Osteoblast (primary cell): ENCODE data around the gene HORMAD2. TPM values are rescaled to one million over a fixed set of nuclear protein-coding genes. Genes with fewer than 3 reads are reported as not detected.
A peak's percentile ranks its signal among the peaks of the same experiment; 100 is the strongest.
"Not testable (repeated sequence)": the region's sequence is repeated elsewhere in the genome, so short reads cannot be mapped to it uniquely, and the experiment has no call there.

Experiments
- DNase-seq: peaks from one replicate; pipeline ENCODE4 v3.0.0; 2011; ENCODE audit warnings: low spot score, mixed read lengths; ENCODE audit not compliant: insufficient read length; ENCODE audit errors: missing footprints
- H2AFZ ChIP-seq: 2 replicates; pipeline ENCODE4 v1.6.0; 2011; ENCODE audit warnings: mild to moderate bottlenecking, low read length
- H3K27ac ChIP-seq: 2 replicates; pipeline ENCODE4 v1.5.1; 2011; ENCODE audit warnings: mild to moderate bottlenecking, low read depth, low read length, moderate library complexity
- H3K27me3 ChIP-seq: 2 replicates; pipeline ENCODE4 v1.6.0; 2012; ENCODE audit warnings: mild to moderate bottlenecking, control low read depth, inconsistent platforms, low read length, moderate library complexity; ENCODE audit not compliant: insufficient read depth
- H3K36me3 ChIP-seq: 2 replicates; pipeline ENCODE4 v1.5.1; 2011; ENCODE audit warnings: mild to moderate bottlenecking, low read length, control low read depth, moderate library complexity; ENCODE audit not compliant: insufficient read depth
- H3K4me1 ChIP-seq: 2 replicates; pipeline ENCODE4 v1.5.1; 2011; ENCODE audit warnings: mild to moderate bottlenecking, low read length, control low read depth, moderate library complexity; ENCODE audit not compliant: insufficient read depth
- H3K4me2 ChIP-seq: 2 replicates; pipeline ENCODE4 v1.6.0; 2011; ENCODE audit warnings: mild to moderate bottlenecking, low read length; ENCODE audit not compliant: insufficient read depth
- H3K4me3 ChIP-seq: fragments of 200-600 bp; sonication (generic); 3 replicates; pipeline ENCODE4 v1.5.1; 2012; ENCODE audit warnings: mild to moderate bottlenecking, low read length, inconsistent platforms; ENCODE audit not compliant: insufficient read depth
- H3K79me2 ChIP-seq: 2 replicates; pipeline ENCODE4 v1.6.0; 2012; ENCODE audit warnings: mild to moderate bottlenecking, low read length, control low read depth, inconsistent platforms; ENCODE audit not compliant: insufficient read depth
- H3K9me3 ChIP-seq: 2 replicates; pipeline ENCODE4 v1.5.1; 2011; ENCODE audit warnings: low read depth, low read length, control low read depth
- H4K20me1 ChIP-seq: 2 replicates; pipeline ENCODE4 v1.6.0; 2012; ENCODE audit warnings: mild to moderate bottlenecking, low read length, control low read depth; ENCODE audit not compliant: insufficient read depth
- CTCF ChIP-seq: IDR thresholded peaks from 2 replicates; pipeline ENCODE4 v1.5.1; 2011; ENCODE audit warnings: mild to moderate bottlenecking, low read depth, low read length, moderate library complexity; ENCODE audit errors: extremely low read depth
- total RNA-seq: library from RNA; depleted of rRNA; stranded (reverse); fragments of >200 nt; gene quantifications from 2 replicates; pipeline ENCODE4 v1.2.3, GENCODE V29; 2012

HORMAD2 gene
- total RNA-seq, 1 donor = under 0.01 TPM

- H3K9me3 ChIP-seq = no peaks in the 10 kb centered on the region
- no peaks in the 10 kb centered on the region for H3K27me3 ChIP-seq
- no peak overlapping the region for H2AFZ ChIP-seq
- H3K79me2 ChIP-seq = no peaks in the 10 kb centered on the region
- H3K4me2 ChIP-seq = no peak overlapping the region
- no peak for DNase-seq
- TF ChIP-seq CTCF = no peak
- H3K4me1 ChIP-seq = peaks cover 59% of the 10 kb centered on the region
- no peaks in the 10 kb centered on the region for H3K36me3 ChIP-seq
- no peaks in the 10 kb centered on the region for H4K20me1 ChIP-seq
- H3K4me3 ChIP-seq = no peak overlapping the region
- peak overlapping the region; percentile 100 for H3K27ac ChIP-seq
Observed at GRCh38 chr22:30211124-30211820, 131.0 kb downstream of the HORMAD2 start.

- no peaks in the 10 kb centered on the region for H3K79me2 ChIP-seq
- no peak overlapping the region for H2AFZ ChIP-seq
- H3K9me3 ChIP-seq = no peaks in the 10 kb centered on the region
- no peaks in the 10 kb centered on the region for H3K36me3 ChIP-seq
- no peak overlapping the region for H3K4me3 ChIP-seq
- TF ChIP-seq CTCF = peak; percentile 25
- H3K27me3 ChIP-seq = no peaks in the 10 kb centered on the region
- H3K4me2 ChIP-seq = peak overlapping the region; percentile 33
- H4K20me1 ChIP-seq = no peaks in the 10 kb centered on the region
- peaks cover 51% of the 10 kb centered on the region for H3K4me1 ChIP-seq
- H3K27ac ChIP-seq = peak overlapping the region; percentile 100
- peak; percentile 93 for DNase-seq
Observed at GRCh38 chr22:30212363-30212995, 132.2 kb downstream of the HORMAD2 start.

GRCh38 chr22:30212996-30213441, 132.8 kb downstream of the HORMAD2 start:
- Histone ChIP-seq H3K36me3 (no peaks in the 10 kb centered on the region), H3K27ac (peak overlapping the region; percentile 100), H4K20me1 (no peaks in the 10 kb centered on the region), H3K4me2 (peak overlapping the region; percentile 33), H3K4me1 (peaks cover 51% of the 10 kb centered on the region), H3K79me2 (no peaks in the 10 kb centered on the region), H3K9me3 (no peaks in the 10 kb centered on the region), H3K4me3 (no peak overlapping the region), H3K27me3 (no peaks in the 10 kb centered on the region), H2AFZ (no peak overlapping the region)
- no peak for TF ChIP-seq CTCF
- peak; percentile 86 for DNase-seq

GRCh38 chr22:30214703-30215407, 134.6 kb downstream of the HORMAD2 start:
- Histone ChIP-seq H3K4me2 (no peak overlapping the region), H4K20me1 (no peaks in the 10 kb centered on the region), H3K36me3 (no peaks in the 10 kb centered on the region), H3K9me3 (no peaks in the 10 kb centered on the region), H2AFZ (no peak overlapping the region), H3K4me3 (no peak overlapping the region), H3K79me2 (no peaks in the 10 kb centered on the region), H3K4me1 (peaks cover 39% of the 10 kb centered on the region), H3K27me3 (no peaks in the 10 kb centered on the region), H3K27ac (no peak overlapping the region)
- no peak for TF ChIP-seq CTCF
- DNase-seq = no peak

GRCh38 chr22:30216272-30216671, 136.0 kb downstream of the HORMAD2 start:
- not testable (repeated sequence) for H3K27ac ChIP-seq, H3K9me3 ChIP-seq, H3K4me3 ChIP-seq, H3K79me2 ChIP-seq, H4K20me1 ChIP-seq, H3K27me3 ChIP-seq, H3K36me3 ChIP-seq, H3K4me2 ChIP-seq, DNase-seq, H2AFZ ChIP-seq
- H3K4me1 ChIP-seq = peaks cover 28% of the 10 kb centered on the region
